Large intestine (tissue), 3 donors: Measurements from ENCODE around the gene PCYOX1L. TPM values are rescaled to one million over a fixed set of nuclear protein-coding genes. Genes with fewer than 3 reads are reported as not detected.

Experiments used
- DNase-seq, 2 donors: peaks; one replicate each; pipeline versions ENCODE4 v3.0.0 to v3.0.0-alpha.2; 2013
- H3K27ac ChIP-seq: one replicate; pipeline ENCODE4 v1.5.1; 2013; ENCODE audit warnings: low read length
- H3K27me3 ChIP-seq: 2 replicates; pipeline ENCODE4 v1.6.1; 2013; ENCODE audit warnings: low read length; ENCODE audit not compliant: control insufficient read depth, insufficient read depth
- H3K36me3 ChIP-seq: 2 replicates; pipeline ENCODE4 v1.6.1; 2013; ENCODE audit warnings: low read length; ENCODE audit not compliant: control insufficient read depth, insufficient read depth
- H3K4me1 ChIP-seq: one replicate; pipeline ENCODE4 v1.6.1; 2013; ENCODE audit warnings: low read length; ENCODE audit not compliant: control insufficient read depth, insufficient read depth
- H3K4me3 ChIP-seq: one replicate; pipeline ENCODE4 v1.5.1; 2013; ENCODE audit warnings: low read length
- H3K9me3 ChIP-seq: one replicate; pipeline ENCODE4 v1.6.1; 2013; ENCODE audit warnings: mild to moderate bottlenecking, low read depth, low read length, moderate library complexity; ENCODE audit not compliant: control insufficient read depth
- WGBS: methylation state at CpG from one replicate; pipeline ENCODE4 v1.1.5; 2013; ENCODE audit warnings: low lambda C conversion rate; ENCODE audit not compliant: insufficient coverage; 5-methylcytosine and 5-hydroxymethylcytosine counted together
- polyA plus RNA-seq: library from polyadenylated mRNA; unstranded; fragments of 120-200 nt; gene quantifications from one replicate; pipeline ENCODE4 v1.2.1, GENCODE V29; 2013

Gene PCYOX1L
- polyA plus RNA-seq, 1 donor, result 48.7 TPM

DNA sequence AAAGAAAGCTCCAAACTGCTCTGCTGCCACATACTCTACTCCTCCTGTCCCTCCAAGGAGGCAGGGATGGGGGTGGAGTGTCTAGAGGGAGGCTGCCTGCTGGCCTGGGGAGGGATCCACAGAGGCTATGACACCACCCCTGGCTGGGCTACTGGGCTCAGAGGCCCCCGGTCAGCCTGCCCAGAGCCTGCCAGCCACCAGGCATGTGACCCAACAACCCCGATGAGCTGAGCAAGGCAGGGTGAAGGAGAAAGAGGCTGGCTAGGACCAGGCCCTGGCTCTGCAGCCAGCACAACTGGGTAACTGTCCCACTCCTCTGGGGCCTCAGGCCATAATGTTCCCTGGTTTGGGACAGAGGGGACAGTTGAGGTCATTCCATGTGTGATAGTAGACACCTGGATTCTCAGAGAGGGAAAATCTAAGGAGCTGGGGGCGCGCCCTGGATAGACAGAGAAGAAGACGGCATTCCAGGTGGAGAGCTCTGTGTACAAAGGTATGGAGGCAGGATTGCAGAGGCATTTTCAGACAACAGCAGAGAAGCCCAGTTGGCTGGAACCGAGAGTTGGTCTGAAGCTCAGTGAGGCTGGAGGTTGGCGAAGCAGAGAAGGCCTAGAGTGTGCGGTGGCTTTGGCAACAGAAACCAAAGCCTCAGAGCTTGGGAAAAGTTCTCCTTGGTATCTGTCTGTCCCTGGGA, 55.1 kb downstream of the PCYOX1L start:
- WGBS, result no CpG with 5 or more reads among the region's 8 CpGs
- Histone ChIP-seq H3K27ac (peak overlapping the region; percentile 90), H3K27me3 (no peaks in the 10 kb centered on the region), H3K4me1 (peaks cover 16% of the 10 kb centered on the region), H3K9me3 (no peaks in the 10 kb centered on the region), H3K36me3 (peaks cover 32% of the 10 kb centered on the region), H3K4me3 (peak overlapping the region; percentile 33)
- DNase-seq, result no peak

DNA sequence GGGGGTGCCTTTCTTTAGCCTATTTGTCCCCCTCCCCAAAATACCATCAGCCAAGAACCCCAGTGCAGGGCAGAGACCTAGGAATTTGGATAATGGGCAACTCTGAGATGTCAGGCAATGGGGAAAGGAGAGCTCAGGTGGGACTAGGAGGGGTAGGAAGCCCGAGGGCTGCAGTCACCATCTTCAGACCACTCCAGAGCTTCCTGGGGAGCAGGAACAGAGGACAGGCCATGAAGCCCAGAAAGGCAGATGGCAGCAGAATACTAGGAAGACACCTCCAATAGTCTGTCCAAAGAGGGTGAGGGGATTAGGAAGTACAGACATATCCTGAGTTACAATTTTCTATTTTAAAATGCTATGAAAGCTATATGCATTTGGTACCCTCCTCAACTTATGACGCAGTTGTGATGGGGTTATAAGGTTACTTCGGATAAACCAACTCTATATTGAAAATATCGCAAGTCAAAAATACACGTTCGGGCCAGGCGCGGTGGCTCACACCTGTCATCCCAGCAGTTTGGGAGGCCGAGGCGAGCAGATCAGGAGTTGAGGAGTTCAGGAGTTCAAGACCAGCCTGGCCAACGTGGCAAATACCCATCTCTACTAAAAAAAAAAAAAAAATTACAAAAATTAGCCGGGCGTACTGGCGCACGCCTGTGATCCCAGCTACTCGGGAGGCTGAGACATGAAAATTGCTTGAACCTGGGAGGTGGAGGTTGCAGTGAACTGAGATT, 55.8 kb downstream of the PCYOX1L start:
- Histone ChIP-seq H3K9me3 (no peaks in the 10 kb centered on the region), H3K4me3 (peak overlapping the region; percentile 33), H3K36me3 (peaks cover 36% of the 10 kb centered on the region), H3K4me1 (peaks cover 18% of the 10 kb centered on the region), H3K27ac (peak overlapping the region; percentile 90), H3K27me3 (no peaks in the 10 kb centered on the region)
- DNase-seq, result no peak
- WGBS, result 100% methylated on average over 1 of the region's 16 CpGs

DNA sequence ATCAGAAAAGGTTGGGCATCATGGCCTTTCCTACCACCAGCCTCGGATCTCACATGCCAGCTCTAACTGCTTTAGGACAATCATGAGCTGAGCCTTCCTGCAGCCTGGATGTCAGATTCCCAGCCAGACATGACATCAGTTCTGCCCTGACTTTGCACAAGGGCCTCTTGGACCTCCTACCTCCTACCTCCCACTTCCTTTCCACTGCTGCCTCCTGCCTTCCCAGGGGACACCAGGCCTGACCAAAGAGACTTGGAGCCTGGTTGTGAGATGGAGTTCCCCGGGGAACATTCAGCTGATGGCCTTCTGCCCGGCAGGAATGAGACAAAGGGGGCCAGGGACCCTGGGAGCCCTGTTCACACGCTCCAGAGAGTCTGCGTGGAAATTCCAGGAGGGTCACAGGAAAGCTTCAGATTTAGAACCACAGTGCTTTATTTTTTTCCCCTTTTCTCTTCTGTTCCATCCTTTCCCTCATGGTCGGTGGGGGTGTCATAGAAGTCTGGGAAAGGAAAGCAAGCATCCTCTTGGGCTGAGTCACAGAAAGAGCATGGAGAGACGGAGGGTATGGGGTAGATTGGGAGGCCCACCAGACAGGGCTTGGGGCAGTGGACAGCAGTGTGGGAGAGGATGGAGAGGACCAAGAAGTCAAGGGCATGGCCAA, 56.7 kb downstream of the PCYOX1L start:
- WGBS, result 90% methylated on average over 2 of the region's 7 CpGs
- Histone ChIP-seq H3K4me1 (peaks cover 23% of the 10 kb centered on the region), H3K27ac (peak overlapping the region; percentile 59), H3K9me3 (no peaks in the 10 kb centered on the region), H3K4me3 (peak overlapping the region; percentile 33), H3K36me3 (peaks cover 36% of the 10 kb centered on the region), H3K27me3 (no peaks in the 10 kb centered on the region)
- DNase-seq, result no peak

DNA sequence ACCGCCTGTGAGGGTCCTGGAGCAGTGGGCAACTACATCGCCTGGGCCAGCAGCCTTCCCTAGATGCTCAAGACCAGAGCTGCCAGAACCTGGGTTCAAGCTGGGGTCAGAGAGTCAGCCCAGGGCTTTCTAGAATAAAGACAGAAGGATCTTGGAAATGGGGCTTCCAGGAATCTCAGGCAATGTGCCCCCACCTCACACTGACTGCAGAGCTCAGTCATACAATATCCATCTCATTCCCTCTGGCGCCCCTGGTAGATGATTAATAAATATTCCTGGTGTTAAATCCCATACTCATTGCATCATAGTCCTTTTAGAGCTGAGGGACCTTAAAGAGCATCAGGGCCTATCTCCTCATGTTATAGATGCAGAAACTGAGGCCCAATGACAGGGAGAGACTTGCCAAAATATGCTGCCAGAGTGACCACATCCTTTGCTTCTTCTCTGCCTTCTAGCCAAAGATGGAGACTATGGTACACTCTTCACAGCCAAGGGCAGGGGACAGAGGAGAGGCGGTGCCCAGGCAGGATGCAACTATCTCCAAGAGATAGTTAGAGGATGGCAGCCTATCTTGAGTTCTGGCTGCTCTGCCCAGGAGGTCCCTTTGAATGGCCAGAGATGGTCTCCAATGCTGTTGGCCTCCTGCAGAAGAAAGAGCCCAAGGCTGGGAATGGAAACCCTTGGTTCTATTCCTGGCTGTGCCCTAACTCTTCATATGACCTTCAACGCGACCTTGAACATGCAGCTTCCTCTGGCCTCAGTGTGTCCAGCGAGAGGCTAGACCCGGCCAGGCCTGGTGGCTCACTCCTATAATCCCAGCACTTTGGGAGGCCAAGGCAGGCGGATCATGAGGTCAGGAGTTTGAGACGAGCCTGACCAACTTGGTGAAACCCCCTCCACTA, 57.5 kb downstream of the PCYOX1L start:
- H3K36me3 ChIP-seq, result peaks cover 39% of the 10 kb centered on the region
- no peak for DNase-seq
- no peaks in the 10 kb centered on the region for H3K9me3 ChIP-seq
- WGBS, result 20% methylated on average over 1 of the region's 10 CpGs
- peak overlapping the region; percentile 33 for H3K4me3 ChIP-seq
- peak overlapping the region; percentile 59 for H3K27ac ChIP-seq
- H3K27me3 ChIP-seq, result no peaks in the 10 kb centered on the region
- H3K4me1 ChIP-seq, result peaks cover 30% of the 10 kb centered on the region

DNA sequence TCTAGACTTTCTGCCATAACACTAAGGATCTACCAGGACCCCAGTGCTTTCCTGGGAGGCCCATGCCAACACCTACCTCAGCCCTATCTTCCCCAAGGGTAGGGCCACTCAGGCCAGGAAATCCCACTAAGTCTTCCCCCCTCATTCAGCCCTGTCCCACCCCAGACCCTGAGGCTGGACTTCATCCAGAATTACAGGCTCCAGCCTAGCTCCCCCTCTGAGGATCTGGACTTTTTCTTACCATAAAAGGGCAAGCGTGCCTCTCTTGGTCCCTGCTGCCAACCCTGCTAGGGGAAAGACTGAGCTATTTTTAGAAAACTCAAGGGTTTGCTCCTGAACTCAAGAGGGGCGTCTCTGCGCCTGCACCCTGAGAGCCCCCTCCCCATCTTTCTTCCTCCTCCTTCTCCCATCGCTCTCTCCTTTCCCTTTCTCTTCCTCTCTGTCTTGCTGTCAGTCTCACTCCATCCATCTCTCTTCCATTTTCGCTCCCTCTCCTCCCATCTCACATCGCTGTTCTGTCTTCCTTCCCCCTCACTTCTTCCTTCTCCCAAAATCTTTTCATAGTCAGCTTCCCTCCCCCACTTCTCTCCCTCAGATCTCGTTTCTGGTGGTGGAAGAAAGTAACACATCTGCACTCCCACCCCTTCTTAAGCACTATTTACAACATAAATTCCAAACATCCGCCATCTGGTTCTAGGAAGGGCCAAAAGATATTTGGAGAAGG, 59.3 kb downstream of the PCYOX1L start:
- H3K4me1 ChIP-seq, result peaks cover 33% of the 10 kb centered on the region
- WGBS, result 64% methylated on average over 4 of the region's 8 CpGs
- peak; percentile 62 to 67 for DNase-seq
- no peaks in the 10 kb centered on the region for H3K27me3 ChIP-seq
- no peaks in the 10 kb centered on the region for H3K9me3 ChIP-seq
- H3K36me3 ChIP-seq, result peaks cover 53% of the 10 kb centered on the region
- peak overlapping the region; percentile 82 for H3K27ac ChIP-seq
- peak overlapping the region; percentile 18 for H3K4me3 ChIP-seq

DNA sequence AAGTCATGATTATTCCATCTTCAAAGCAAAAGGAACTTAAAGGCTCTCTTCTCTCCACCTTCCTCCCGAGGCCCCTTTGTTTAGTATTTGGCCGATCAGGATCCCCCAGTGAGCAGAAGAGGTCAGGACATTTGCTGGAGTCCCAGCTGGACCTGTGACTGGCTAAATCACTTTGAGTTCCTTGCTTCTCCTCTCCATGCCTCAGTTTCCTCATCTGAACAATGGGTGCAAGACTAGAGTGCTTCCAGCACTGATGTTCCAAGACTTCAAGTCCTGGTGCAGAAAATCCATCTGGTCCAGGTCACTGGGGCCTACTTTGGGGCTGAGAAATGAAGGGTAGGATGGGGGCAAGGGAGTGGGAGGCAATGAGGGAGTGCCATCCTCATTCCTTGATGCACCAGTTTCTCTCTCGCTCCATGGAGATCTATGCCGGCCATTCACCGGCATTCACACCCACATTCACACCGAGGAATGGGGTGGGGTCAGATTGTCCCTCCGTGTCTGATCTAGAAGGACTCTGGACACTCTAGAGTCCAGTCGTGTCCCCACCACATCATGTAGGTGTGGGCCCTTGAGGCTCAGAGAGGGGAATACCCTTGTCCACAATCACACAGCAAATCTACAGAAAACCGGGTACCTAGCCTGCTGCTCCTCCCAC, 60.0 kb downstream of the PCYOX1L start:
- DNase-seq, result peak in 1 of 2 donors; percentile 2
- H3K4me1 ChIP-seq, result peaks cover 33% of the 10 kb centered on the region
- peak overlapping the region; percentile 18 for H3K4me3 ChIP-seq

DNA sequence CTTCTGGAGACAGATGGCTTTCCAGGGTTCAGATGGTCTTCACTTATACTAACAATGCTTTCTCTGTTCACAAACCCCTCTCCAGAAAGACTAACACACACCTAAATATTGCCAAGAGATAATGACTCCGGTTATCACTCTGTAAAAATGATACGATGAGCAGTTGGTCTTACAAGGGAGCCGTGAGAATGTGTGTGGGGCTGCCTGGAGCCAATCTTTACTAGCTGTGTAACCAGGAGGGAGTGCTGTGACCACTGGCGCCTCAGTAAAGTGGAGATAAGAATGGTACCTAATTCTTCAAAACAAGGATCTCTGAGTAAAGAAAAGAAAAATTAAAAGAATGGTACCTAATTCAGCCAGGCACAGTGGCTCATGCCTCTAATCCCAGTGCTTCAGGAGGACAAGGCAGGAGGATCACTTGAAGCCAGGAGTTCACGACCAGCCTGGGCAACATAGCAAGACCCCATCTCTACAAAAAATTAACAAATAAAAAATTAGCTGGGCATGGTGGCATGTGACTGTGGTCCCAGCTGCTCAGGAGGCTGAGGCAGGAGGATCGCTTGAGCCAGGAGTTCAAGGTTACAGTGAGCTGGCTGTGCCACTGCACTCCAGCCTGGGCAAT, 61.2 kb downstream of the PCYOX1L start:
- H3K36me3 ChIP-seq, result peaks cover 60% of the 10 kb centered on the region
- no peaks in the 10 kb centered on the region for H3K9me3 ChIP-seq
- peak in 1 of 2 donors; percentile 1 for DNase-seq
- peaks cover 43% of the 10 kb centered on the region for H3K4me1 ChIP-seq
- no peaks in the 10 kb centered on the region for H3K27me3 ChIP-seq
- H3K27ac ChIP-seq, result peak overlapping the region; percentile 82
- H3K4me3 ChIP-seq, result no peak overlapping the region
- WGBS, result no CpG with 5 or more reads among the region's 6 CpGs

More for the DNA sequence above, 60.0 kb downstream of the PCYOX1L start:
- Histone ChIP-seq H3K27ac (peak overlapping the region; percentile 82), H3K27me3 (no peaks in the 10 kb centered on the region), H3K9me3 (no peaks in the 10 kb centered on the region), H3K36me3 (peaks cover 53% of the 10 kb centered on the region)
- no CpG with 5 or more reads among the region's 9 CpGs for WGBS
